ENCODE data around the gene SHISA9. TPM values are rescaled to one million over a fixed set of nuclear protein-coding genes. Genes with fewer than 3 reads are reported as not detected.

The SHISA9 gene
- total and polyA plus RNA-seq, 2 donors (not counting 1 experiment from before 2014, with no cell fraction given): 0.03 to 0.07 TPM

- no peak for ATAC-seq (ENCODE audit: low read depth)
Measured at GRCh38 chr16:13178318-13178717, 276.9 kb downstream of the SHISA9 start.

GRCh38 chr16:13181432-13181831, 280.0 kb downstream of the SHISA9 start:
- Mint-ChIP-seq H3K4me3 (no peak overlapping the region), H3K27ac (no peak overlapping the region), H3K27me3 (peaks cover 12% of the 10 kb centered on the region), H3K9me3 (ENCODE audit: insufficient read depth) (peaks cover 2% of the 10 kb centered on the region), H3K4me1 (no peaks in the 10 kb centered on the region)
- H4K20me1 ChIP-seq (ENCODE audit: control insufficient read depth, insufficient read depth, low read length, poor library complexity, severe bottlenecking): no peaks in the 10 kb centered on the region
- no peaks in the 10 kb centered on the region for H3K4me1 ChIP-seq (ENCODE audit: control insufficient read depth in 2 of 2, insufficient read depth in 2 of 2, low read length in 2 of 2)
- ChIA-PET CTCF (no interaction called here), POLR2A (no interaction called here)
- intact Hi-C loops (cut with micrococcal nuclease): no loop called here
- H3K9ac ChIP-seq (ENCODE audit: low read length): no peak overlapping the region
- H3K4me3 ChIP-seq (ENCODE audit: control extremely low read depth in 1 of 5, extremely low read depth in 1 of 5, insufficient read depth in 1 of 5, low read depth in 2 of 5, low read length in 4 of 5): no peak overlapping the region
- DNase-seq: no peak
- TF ChIP-seq EZH2 (IDR thresholded peaks at IDR 0.05; ENCODE audit: borderline replicate concordance, insufficient read depth, low read depth, low read length, poor library complexity, severe bottlenecking): no peak
- TF ChIP-seq CTCF (IDR thresholded peaks at IDR 0.05): no peak
- H3K9me3 ChIP-seq (ENCODE audit: control extremely low read depth in 1 of 3, control insufficient read depth in 2 of 3, insufficient read depth in 1 of 3, low read length in 2 of 3): peaks cover 0 to 7% (median 0%) of the 10 kb centered on the region in 3 donors
- no peak overlapping the region for H3K4me2 ChIP-seq (replicated peaks; ENCODE audit: low read depth, low read length, poor library complexity, severe bottlenecking)
- H3K79me2 ChIP-seq (ENCODE audit: control insufficient read depth, insufficient read depth, low read length): no peaks in the 10 kb centered on the region
- 85% methylated on average over 3 of the region's 3 CpGs for WGBS (ENCODE audit: insufficient coverage)
- no peaks in the 10 kb centered on the region for H3K36me3 ChIP-seq (replicated peaks in 1 of 2; ENCODE audit: control extremely low read depth in 1 of 2, control insufficient read depth in 1 of 2, extremely low read depth in 1 of 2, insufficient read depth in 2 of 2, low read length in 1 of 2)
- no peak overlapping the region for H3K27ac ChIP-seq (ENCODE audit: low read length in 2 of 2)
- no peak overlapping the region for H2AFZ ChIP-seq (ENCODE audit: insufficient read depth, low read depth, low read length, poor library complexity, severe bottlenecking)
- ATAC-seq (ENCODE audit: low read depth): no peak
- H3K27me3 ChIP-seq (replicated peaks in 1 of 4; ENCODE audit: control extremely low read depth in 1 of 4, control insufficient read depth in 3 of 4, insufficient read depth in 4 of 4, low read length in 3 of 4): no peaks in the 10 kb centered on the region

More at GRCh38 chr16:13178318-13178717, 276.9 kb downstream of the SHISA9 start:
- Histone ChIP-seq H3K4me2 (replicated peaks; ENCODE audit: low read depth, low read length, poor library complexity, severe bottlenecking) (no peak overlapping the region), H3K27ac (ENCODE audit: low read length in 2 of 2) (no peak overlapping the region), H3K36me3 (replicated peaks in 1 of 2; ENCODE audit: control extremely low read depth in 1 of 2, control insufficient read depth in 1 of 2, extremely low read depth in 1 of 2, insufficient read depth in 2 of 2, low read length in 1 of 2) (no peaks in the 10 kb centered on the region), H3K4me3 (ENCODE audit: control extremely low read depth in 1 of 5, extremely low read depth in 1 of 5, insufficient read depth in 1 of 5, low read depth in 2 of 5, low read length in 4 of 5) (no peak overlapping the region), H3K79me2 (ENCODE audit: control insufficient read depth, insufficient read depth, low read length) (no peaks in the 10 kb centered on the region), H4K20me1 (ENCODE audit: control insufficient read depth, insufficient read depth, low read length, poor library complexity, severe bottlenecking) (no peaks in the 10 kb centered on the region), H3K9me3 (ENCODE audit: control extremely low read depth in 1 of 3, control insufficient read depth in 2 of 3, insufficient read depth in 1 of 3, low read length in 2 of 3) (peaks cover 0 to 7% (median 0%) of the 10 kb centered on the region in 3 donors), H3K4me1 (ENCODE audit: control insufficient read depth in 2 of 2, insufficient read depth in 2 of 2, low read length in 2 of 2) (no peaks in the 10 kb centered on the region), H2AFZ (ENCODE audit: insufficient read depth, low read depth, low read length, poor library complexity, severe bottlenecking) (no peak overlapping the region), H3K9ac (ENCODE audit: low read length) (no peak overlapping the region), H3K27me3 (replicated peaks in 1 of 4; ENCODE audit: control extremely low read depth in 1 of 4, control insufficient read depth in 3 of 4, insufficient read depth in 4 of 4, low read length in 3 of 4) (no peaks in the 10 kb centered on the region)
- TF ChIP-seq CTCF (IDR thresholded peaks at IDR 0.05): no peak
- no peak for TF ChIP-seq EZH2 (IDR thresholded peaks at IDR 0.05; ENCODE audit: borderline replicate concordance, insufficient read depth, low read depth, low read length, poor library complexity, severe bottlenecking)
- Mint-ChIP-seq H3K9me3 (ENCODE audit: insufficient read depth) (no peaks in the 10 kb centered on the region), H3K27ac (no peak overlapping the region), H3K4me3 (no peak overlapping the region), H3K4me1 (no peaks in the 10 kb centered on the region), H3K27me3 (peaks cover 12% of the 10 kb centered on the region)
- DNase-seq: no peak
- CTCF ChIA-PET: interaction anchor here (0.7 kb wide), 1 partner anchor 31 kb away, joined by 3 read pairs; no protein-coding TSS in a partner anchor
- WGBS (ENCODE audit: insufficient coverage): 17% methylated on average over 5 of the region's 8 CpGs
- POLR2A ChIA-PET: no interaction called here
- intact Hi-C loops (cut with micrococcal nuclease): no loop called here
